ENCODE data around the gene RAB8B. TPM values are rescaled to one million over a fixed set of nuclear protein-coding genes. Genes with fewer than 3 reads are reported as not detected.

The RAB8B gene
- total and polyA plus RNA-seq, 2 donors from 2014 or later = 7.1 to 33.6 TPM

DNA sequence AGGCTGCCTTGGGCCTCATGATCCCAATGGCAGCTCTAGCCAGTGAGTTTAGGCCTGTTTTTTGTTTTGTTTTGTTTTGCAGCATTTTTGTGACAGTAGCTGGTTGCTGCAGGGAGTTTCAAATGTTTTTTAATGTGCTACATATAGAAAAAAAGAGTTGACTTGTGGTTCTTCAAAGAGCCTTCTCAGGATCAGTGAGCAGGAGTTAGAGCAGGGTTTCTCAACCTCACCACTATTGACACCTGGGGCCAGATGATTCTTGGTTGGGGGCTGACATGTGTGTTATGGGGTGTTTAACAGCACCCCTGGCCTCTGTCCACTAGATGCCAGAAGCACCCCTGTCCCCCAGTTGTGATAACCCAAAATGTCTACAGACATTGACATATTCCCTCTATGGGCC is 105.9 kb downstream of the RAB8B start:
- H3K9me3 ChIP-seq (ENCODE audit: control insufficient read depth in 2 of 3, insufficient read depth in 1 of 3, low read length in 3 of 3) = no peaks in the 10 kb centered on the region
- intact Hi-C loops (cut with DNase I) = no loop called here
- H3K27ac ChIP-seq (ENCODE audit: low read depth in 2 of 2, low read length in 2 of 2) = peak overlapping the region; percentile 37 to 52
- peaks cover 0 to 5% (median 0%) of the 10 kb centered on the region in 3 donors for H3K4me1 ChIP-seq (ENCODE audit: control insufficient read depth in 2 of 3, insufficient read depth in 2 of 3, low read depth in 1 of 3, low read length in 3 of 3)
- no peak for FAIRE-seq
- H3K27me3 ChIP-seq (ENCODE audit: control insufficient read depth, insufficient read depth, low read length) = no peaks in the 10 kb centered on the region
- H3K9ac ChIP-seq (ENCODE audit: low read length in 3 of 3) = no peak overlapping the region
- TF ChIP-seq, protein P1, sequence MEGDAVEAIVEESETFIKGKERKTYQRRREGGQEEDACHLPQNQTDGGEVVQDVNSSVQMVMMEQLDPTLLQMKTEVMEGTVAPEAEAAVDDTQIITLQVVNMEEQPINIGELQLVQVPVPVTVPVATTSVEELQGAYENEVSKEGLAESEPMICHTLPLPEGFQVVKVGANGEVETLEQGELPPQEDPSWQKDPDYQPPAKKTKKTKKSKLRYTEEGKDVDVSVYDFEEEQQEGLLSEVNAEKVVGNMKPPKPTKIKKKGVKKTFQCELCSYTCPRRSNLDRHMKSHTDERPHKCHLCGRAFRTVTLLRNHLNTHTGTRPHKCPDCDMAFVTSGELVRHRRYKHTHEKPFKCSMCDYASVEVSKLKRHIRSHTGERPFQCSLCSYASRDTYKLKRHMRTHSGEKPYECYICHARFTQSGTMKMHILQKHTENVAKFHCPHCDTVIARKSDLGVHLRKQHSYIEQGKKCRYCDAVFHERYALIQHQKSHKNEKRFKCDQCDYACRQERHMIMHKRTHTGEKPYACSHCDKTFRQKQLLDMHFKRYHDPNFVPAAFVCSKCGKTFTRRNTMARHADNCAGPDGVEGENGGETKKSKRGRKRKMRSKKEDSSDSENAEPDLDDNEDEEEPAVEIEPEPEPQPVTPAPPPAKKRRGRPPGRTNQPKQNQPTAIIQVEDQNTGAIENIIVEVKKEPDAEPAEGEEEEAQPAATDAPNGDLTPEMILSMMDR (IDR thresholded peaks at IDR 0.05; ENCODE audit: borderline replicate concordance, extremely low read depth, insufficient read depth) = no peak
- H3K4me3 ChIP-seq (ENCODE audit: low read length in 3 of 3) = no peak overlapping the region
- DNase-seq = no peak
- H3K36me3 ChIP-seq (ENCODE audit: control insufficient read depth in 2 of 3, insufficient read depth in 3 of 3, low read length in 3 of 3) = no peaks in the 10 kb centered on the region

DNA sequence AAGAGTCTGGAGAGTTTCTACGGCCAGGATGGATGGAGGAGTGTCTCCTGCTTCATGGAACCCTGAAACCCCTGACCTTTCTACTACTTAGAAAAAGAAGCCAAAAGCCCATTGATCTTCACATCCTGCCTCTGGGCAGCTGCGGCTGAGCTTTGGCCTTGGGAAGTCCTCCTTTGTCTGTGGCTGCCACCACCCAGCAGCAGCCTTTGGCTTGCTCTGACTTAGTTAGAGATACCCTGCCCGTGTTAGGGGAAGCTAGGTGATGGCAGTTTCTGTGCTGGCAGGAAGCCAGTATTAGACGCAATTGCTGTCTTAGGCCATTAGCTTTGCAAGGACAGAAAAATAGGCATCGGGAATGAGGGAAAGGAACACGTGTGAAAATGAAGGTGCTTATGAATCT is 106.8 kb downstream of the RAB8B start:
- no peaks in the 10 kb centered on the region for H3K9me3 ChIP-seq (ENCODE audit: control insufficient read depth in 2 of 3, insufficient read depth in 1 of 3, low read length in 3 of 3)
- intact Hi-C loops (cut with DNase I) = no loop called here
- H3K9ac ChIP-seq (ENCODE audit: low read length in 3 of 3) = no peak overlapping the region
- H3K27me3 ChIP-seq (ENCODE audit: control insufficient read depth, insufficient read depth, low read length) = no peaks in the 10 kb centered on the region
- H3K4me3 ChIP-seq (ENCODE audit: low read length in 3 of 3) = no peak overlapping the region
- peak in 1 of 5 donors; percentile 31 for DNase-seq
- H3K4me1 ChIP-seq (ENCODE audit: control insufficient read depth in 2 of 3, insufficient read depth in 2 of 3, low read depth in 1 of 3, low read length in 3 of 3) = peaks cover 0 to 5% (median 0%) of the 10 kb centered on the region in 3 donors
- no peak overlapping the region for H3K27ac ChIP-seq (ENCODE audit: low read depth in 2 of 2, low read length in 2 of 2)
- TF ChIP-seq, protein P1 (IDR thresholded peaks at IDR 0.05; ENCODE audit: borderline replicate concordance, extremely low read depth, insufficient read depth) = no peak
- no peak for FAIRE-seq
- H3K36me3 ChIP-seq (ENCODE audit: control insufficient read depth in 2 of 3, insufficient read depth in 3 of 3, low read length in 3 of 3) = no peaks in the 10 kb centered on the region

DNA sequence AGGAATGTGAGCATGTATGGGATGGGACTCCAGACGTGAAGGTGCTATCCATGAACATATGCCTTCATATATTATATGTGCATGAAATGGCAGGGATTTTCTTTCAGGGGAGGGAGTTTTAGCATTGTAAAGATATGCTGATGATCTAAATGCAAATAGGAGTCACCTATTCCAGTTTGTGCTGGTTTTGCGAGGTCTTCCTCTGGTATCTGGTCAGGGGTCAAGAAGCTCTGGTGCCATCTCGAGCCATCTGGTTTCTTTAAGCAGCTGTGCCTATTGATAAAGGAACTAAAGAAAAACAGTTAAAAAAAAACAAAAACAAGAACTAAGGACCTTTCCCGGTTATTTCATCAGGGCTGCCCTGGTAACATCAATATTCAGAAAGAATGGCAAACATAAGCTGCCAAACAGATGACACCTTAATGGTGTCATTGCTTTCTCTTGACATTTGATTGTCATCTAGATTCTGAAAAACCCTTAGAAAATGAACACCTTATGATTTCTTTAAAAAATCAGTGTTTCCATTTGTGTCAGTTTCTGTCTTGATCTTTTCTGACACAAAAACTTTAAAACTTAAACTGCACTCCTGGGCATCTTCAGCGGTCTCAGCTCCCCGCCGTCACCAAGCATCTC is 110.7 kb downstream of the RAB8B start:
- Histone ChIP-seq H3K27me3 (ENCODE audit: control insufficient read depth, insufficient read depth, low read length) (no peaks in the 10 kb centered on the region), H3K36me3 (ENCODE audit: control insufficient read depth in 2 of 3, insufficient read depth in 3 of 3, low read length in 3 of 3) (no peaks in the 10 kb centered on the region), H3K27ac (ENCODE audit: low read depth in 2 of 2, low read length in 2 of 2) (no peak overlapping the region), H3K4me3 (ENCODE audit: low read length in 3 of 3) (no peak overlapping the region), H3K9ac (ENCODE audit: low read length in 3 of 3) (no peak overlapping the region), H3K4me1 (ENCODE audit: control insufficient read depth in 2 of 3, insufficient read depth in 2 of 3, low read depth in 1 of 3, low read length in 3 of 3) (no peaks in the 10 kb centered on the region), H3K9me3 (ENCODE audit: control insufficient read depth in 2 of 3, insufficient read depth in 1 of 3, low read length in 3 of 3) (no peaks in the 10 kb centered on the region)
- DNase-seq (no peak), FAIRE-seq (no peak)
- TF ChIP-seq, protein P1 (IDR thresholded peaks at IDR 0.05; ENCODE audit: borderline replicate concordance, extremely low read depth, insufficient read depth) = no peak
- intact Hi-C loops (cut with DNase I) = no loop called here

DNA sequence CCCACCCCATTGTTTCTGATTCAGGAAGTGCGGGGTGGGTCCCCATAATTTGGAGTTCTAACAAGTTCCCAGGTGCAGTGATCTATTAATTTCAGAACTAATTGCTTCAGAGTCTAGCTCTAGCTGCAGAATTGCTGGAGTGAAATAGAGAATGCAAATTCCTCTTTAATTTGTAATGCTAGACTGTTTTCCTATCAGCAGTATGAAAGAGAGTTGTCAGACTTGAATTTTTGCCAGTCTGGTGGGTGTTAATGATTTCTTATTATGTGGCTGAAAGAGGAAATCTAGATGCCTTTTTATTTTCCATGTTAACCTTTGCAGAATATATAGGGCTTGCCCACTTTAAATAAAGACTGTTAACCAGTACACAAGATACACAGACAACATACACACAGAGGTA is 111.7 kb downstream of the RAB8B start:
- H3K9ac ChIP-seq (ENCODE audit: low read length in 3 of 3) = no peak overlapping the region
- FAIRE-seq (no peak), DNase-seq (peak in 1 of 5 donors; percentile 44)
- H3K27me3 ChIP-seq (ENCODE audit: control insufficient read depth, insufficient read depth, low read length) = no peaks in the 10 kb centered on the region
- peaks cover 0 to 3% (median 0%) of the 10 kb centered on the region in 3 donors for H3K4me1 ChIP-seq (ENCODE audit: control insufficient read depth in 2 of 3, insufficient read depth in 2 of 3, low read depth in 1 of 3, low read length in 3 of 3)
- TF ChIP-seq, protein P1 (IDR thresholded peaks at IDR 0.05; ENCODE audit: borderline replicate concordance, extremely low read depth, insufficient read depth) = no peak
- intact Hi-C loops (cut with DNase I) = no loop called here
- H3K27ac ChIP-seq (ENCODE audit: low read depth in 2 of 2, low read length in 2 of 2) = no peak overlapping the region
- no peak overlapping the region for H3K4me3 ChIP-seq (ENCODE audit: low read length in 3 of 3)
- no peaks in the 10 kb centered on the region for H3K9me3 ChIP-seq (ENCODE audit: control insufficient read depth in 2 of 3, insufficient read depth in 1 of 3, low read length in 3 of 3)
- H3K36me3 ChIP-seq (ENCODE audit: control insufficient read depth in 2 of 3, insufficient read depth in 3 of 3, low read length in 3 of 3) = no peaks in the 10 kb centered on the region
